Neutrophil (primary cell): ENCODE results near the gene ABCC8.

ENCODE experiments used
- H3K27ac ChIP-seq: fragments of 200-600 bp; sonication (generic); 2 replicates; pipeline ENCODE4 v1.5.1; 2016; ENCODE audit warnings: mild to moderate bottlenecking, moderate library complexity
- H3K27me3 ChIP-seq: fragments of 200-600 bp; sonication (generic); 2 replicates; pipeline ENCODE4 v1.6.0; 2016; ENCODE audit warnings: mild to moderate bottlenecking
- H3K36me3 ChIP-seq: fragments of 200-600 bp; sonication (generic); 2 replicates; pipeline ENCODE4 v1.5.1; 2017
- H3K4me1 ChIP-seq, 2 experiments: fragments of 200-600 bp in 1 of 2; sonication (generic) in 1 of 2; 1 replicate in 1 of 2; 2 replicates in 1 of 2; pipeline versions ENCODE4 v1.5.1 to v1.6.1; 2013 to 2016; ENCODE audit warnings: low read depth in 1 of 2, low read length in 1 of 2, mild to moderate bottlenecking in 1 of 2, moderate library complexity in 1 of 2; ENCODE audit not compliant: control insufficient read depth in 1 of 2, insufficient read depth in 1 of 2
- H3K4me3 ChIP-seq, 2 experiments: fragments of 200-600 bp in 1 of 2; sonication (generic) in 1 of 2; 1 replicate in 1 of 2; 2 replicates in 1 of 2; pipeline ENCODE4 v1.5.1; 2013 to 2016; ENCODE audit warnings: low read depth in 1 of 2, low read length in 1 of 2, mild to moderate bottlenecking in 1 of 2, moderate library complexity in 1 of 2
- H3K9me3 ChIP-seq: fragments of 200-600 bp; sonication (generic); 2 replicates; pipeline ENCODE4 v1.5.1; 2016
- CTCF ChIP-seq: fragments of 200-600 bp; sonication (generic); IDR thresholded peaks from 2 replicates; pipeline ENCODE4 v1.5.1; 2016; ENCODE audit warnings: antibody characterized with exemption

Gene ABCC8

GRCh38 chr11:17510507-17511206 lies 34.0 kb upstream of the ABCC8 start:
- no peaks in the 10 kb centered on the region for H3K36me3 ChIP-seq
- H3K27me3 ChIP-seq: peaks cover 45% of the 10 kb centered on the region
- H3K9me3 ChIP-seq: no peaks in the 10 kb centered on the region
- no peak for TF ChIP-seq CTCF
- no peaks in the 10 kb centered on the region for H3K4me1 ChIP-seq
- H3K27ac ChIP-seq: no peak overlapping the region
- H3K4me3 ChIP-seq: no peak overlapping the region

- no peaks in the 10 kb centered on the region for H3K9me3 ChIP-seq
- H3K4me3 ChIP-seq: no peak overlapping the region
- no peaks in the 10 kb centered on the region for H3K4me1 ChIP-seq
- no peaks in the 10 kb centered on the region for H3K36me3 ChIP-seq
- peaks cover 45% of the 10 kb centered on the region for H3K27me3 ChIP-seq
- TF ChIP-seq CTCF: no peak
- H3K27ac ChIP-seq: no peak overlapping the region
These were observed 32.1 kb upstream of the ABCC8 start for GRCh38 chr11:17508791-17509190.

GRCh38 chr11:17508306-17508705 lies 31.7 kb upstream of the ABCC8 start:
- no peak for TF ChIP-seq CTCF
- H3K36me3 ChIP-seq: no peaks in the 10 kb centered on the region
- H3K27me3 ChIP-seq: peaks cover 45% of the 10 kb centered on the region
- H3K4me1 ChIP-seq: no peaks in the 10 kb centered on the region
- H3K27ac ChIP-seq: no peak overlapping the region
- H3K4me3 ChIP-seq: no peak overlapping the region
- no peaks in the 10 kb centered on the region for H3K9me3 ChIP-seq

GRCh38 chr11:17507773-17508172 lies 31.1 kb upstream of the ABCC8 start:
- Histone ChIP-seq H3K9me3 (no peaks in the 10 kb centered on the region), H3K4me3 (no peak overlapping the region), H3K4me1 (no peaks in the 10 kb centered on the region), H3K36me3 (no peaks in the 10 kb centered on the region), H3K27me3 (peaks cover 43% of the 10 kb centered on the region), H3K27ac (no peak overlapping the region)
- TF ChIP-seq CTCF: no peak

- H3K36me3 ChIP-seq: no peaks in the 10 kb centered on the region
- no peaks in the 10 kb centered on the region for H3K4me1 ChIP-seq
- no peak for TF ChIP-seq CTCF
- no peak overlapping the region for H3K27ac ChIP-seq
- peaks cover 34% of the 10 kb centered on the region for H3K27me3 ChIP-seq
- no peaks in the 10 kb centered on the region for H3K9me3 ChIP-seq
- no peak overlapping the region for H3K4me3 ChIP-seq
These were observed 30.3 kb upstream of the ABCC8 start for GRCh38 chr11:17506942-17507341.
